Gastroesophageal sphincter (tissue), 3 donors: ENCODE measurements around the gene CAMKMT.

Experiments used
- POLR2AphosphoS5 ChIP-seq: sonication (generic); formaldehyde crosslinking; IDR thresholded peaks from one replicate; pipeline ENCODE4 v1.6.1; 2017; ENCODE audit warnings: antibody characterized with exemption
- TF ChIP-seq, protein P1 (sequence below), 4 experiments: fragments of 200-600 bp in 2 of 4; fragments of 450-650 bp in 2 of 4; sonication (generic) in 1 of 4; IDR thresholded peaks; one replicate each; pipeline ENCODE4 v1.5.1; 2017 to 2019; ENCODE audit warnings: antibody characterized with exemption in 4 of 4, mild to moderate bottlenecking in 2 of 4, moderate library complexity in 2 of 4

DNA sequence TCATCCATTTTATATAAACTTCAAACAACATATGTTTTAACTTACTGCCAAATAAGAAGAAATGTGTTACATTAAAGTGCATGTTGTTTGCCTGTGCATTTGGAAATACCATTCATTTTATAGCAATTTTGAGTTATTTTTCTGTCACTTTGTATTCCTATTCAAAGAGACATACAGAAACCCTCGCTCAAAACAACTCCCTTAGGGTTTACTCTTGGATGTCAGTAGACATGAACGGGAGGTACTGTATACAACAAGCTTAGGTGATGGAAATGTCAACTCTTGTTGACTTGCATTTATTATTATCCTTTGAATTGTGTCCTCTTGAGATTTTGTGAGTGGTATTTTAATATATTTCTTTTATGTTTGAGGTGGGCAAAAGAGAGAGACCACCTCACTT lies 132.3 kb downstream of the CAMKMT start:
- TF ChIP-seq, protein P1, sequence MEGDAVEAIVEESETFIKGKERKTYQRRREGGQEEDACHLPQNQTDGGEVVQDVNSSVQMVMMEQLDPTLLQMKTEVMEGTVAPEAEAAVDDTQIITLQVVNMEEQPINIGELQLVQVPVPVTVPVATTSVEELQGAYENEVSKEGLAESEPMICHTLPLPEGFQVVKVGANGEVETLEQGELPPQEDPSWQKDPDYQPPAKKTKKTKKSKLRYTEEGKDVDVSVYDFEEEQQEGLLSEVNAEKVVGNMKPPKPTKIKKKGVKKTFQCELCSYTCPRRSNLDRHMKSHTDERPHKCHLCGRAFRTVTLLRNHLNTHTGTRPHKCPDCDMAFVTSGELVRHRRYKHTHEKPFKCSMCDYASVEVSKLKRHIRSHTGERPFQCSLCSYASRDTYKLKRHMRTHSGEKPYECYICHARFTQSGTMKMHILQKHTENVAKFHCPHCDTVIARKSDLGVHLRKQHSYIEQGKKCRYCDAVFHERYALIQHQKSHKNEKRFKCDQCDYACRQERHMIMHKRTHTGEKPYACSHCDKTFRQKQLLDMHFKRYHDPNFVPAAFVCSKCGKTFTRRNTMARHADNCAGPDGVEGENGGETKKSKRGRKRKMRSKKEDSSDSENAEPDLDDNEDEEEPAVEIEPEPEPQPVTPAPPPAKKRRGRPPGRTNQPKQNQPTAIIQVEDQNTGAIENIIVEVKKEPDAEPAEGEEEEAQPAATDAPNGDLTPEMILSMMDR (IDR thresholded peaks at IDR 0.05) = no peak
- no peak for TF ChIP-seq POLR2AphosphoS5
